Cardiac muscle cell (in vitro differentiated cells and primary cell): ENCODE measurements around the gene DEDD2. TPM values are rescaled to one million over a fixed set of nuclear protein-coding genes. Genes with fewer than 3 reads are reported as not detected.
"Not testable (repeated sequence)": the region's sequence is repeated elsewhere in the genome, so short reads cannot be mapped to it uniquely, and the experiment has no call there.

Source experiments
- DNase-seq, 2 donors: peaks; one replicate each; pipeline versions ENCODE4 v3.0.0 to v3.0.0-alpha.2; 2010 to 2017; ENCODE audit warnings: low read depth in 1 of 2, low spot score in 1 of 2
- H3K27ac ChIP-seq: fragments of 200-600 bp; sonication (generic); 2 replicates; pipeline ENCODE4 v1.5.1; 2016
- H3K27me3 ChIP-seq: fragments of 200-600 bp; sonication (generic); 2 replicates; pipeline ENCODE4 v1.6.0; 2016; ENCODE audit warnings: control low read depth
- H3K36me3 ChIP-seq: fragments of 200-600 bp; sonication (generic); 2 replicates; pipeline ENCODE4 v1.5.1; 2016; ENCODE audit warnings: control low read depth
- H3K4me1 ChIP-seq: fragments of 200-600 bp; sonication (generic); 2 replicates; pipeline ENCODE4 v1.8.1; 2017; ENCODE audit warnings: low read depth, mild to moderate bottlenecking, mixed run types
- H3K4me3 ChIP-seq: fragments of 200-600 bp; sonication (generic); 2 replicates; pipeline ENCODE4 v1.5.1; 2016; ENCODE audit warnings: mild to moderate bottlenecking
- H3K9me3 ChIP-seq: fragments of 200-600 bp; sonication (generic); 2 replicates; pipeline ENCODE4 v1.5.1; 2017; ENCODE audit warnings: low read depth, mild to moderate bottlenecking, control low read depth
- CTCF ChIP-seq: IDR thresholded peaks from 2 replicates; pipeline ENCODE4 v1.5.1; 2012; ENCODE audit warnings: low read depth, mild to moderate bottlenecking, low read length
- polyA plus RNA-seq: library from polyadenylated mRNA; unstranded; fragments of >200 nt; fragmentation: Nextera tagmentation; extraction: Ambion mirVana; gene quantifications from 2 replicates; pipeline ENCODE4 v1.2.1, GENCODE V29; 2016
- total RNA-seq: library from RNA; depleted of rRNA; stranded (reverse); fragments of >200 nt; gene quantifications from 2 replicates; pipeline ENCODE4 v1.2.3, GENCODE V29; 2016

The DEDD2 gene
- total RNA-seq = 69.7 and 71.6 TPM in 2 replicates
- polyA plus RNA-seq = 46.0 and 58.2 TPM in 2 replicates

- peak; percentile 4 for TF ChIP-seq CTCF
- Histone ChIP-seq H3K36me3 (peaks cover 21% of the 10 kb centered on the region), H3K4me1 (peaks cover 2% of the 10 kb centered on the region), H3K4me3 (peak within 1 kb of the TSS; percentile 60), H3K9me3 (no peaks in the 10 kb centered on the region), H3K27me3 (no peaks in the 10 kb centered on the region), H3K27ac (peak within 1 kb of the TSS; percentile 87)
- DNase-seq = peak; percentile 96 to 97
Observed at GRCh38 chr19:42217520-42218437, at the start of gene DEDD2. Gene DEDD2, minus strand, starts transcription at chr19:42217677. Its CDS starts 670 bp downstream, at chr19:42217007.

GRCh38 chr19:42266928-42267603 lies 49.6 kb upstream of the DEDD2 start:
- DNase-seq, H3K4me3 ChIP-seq, H3K36me3 ChIP-seq, H3K27me3 ChIP-seq, H3K4me1 ChIP-seq, H3K27ac ChIP-seq, H3K9me3 ChIP-seq: not testable (repeated sequence)

- H3K27me3 ChIP-seq, H3K4me1 ChIP-seq, H3K36me3 ChIP-seq, H3K27ac ChIP-seq, H3K4me3 ChIP-seq, DNase-seq, H3K9me3 ChIP-seq: not testable (repeated sequence)
Observed at GRCh38 chr19:42266105-42266504, 48.6 kb upstream of the DEDD2 start.

DNA sequence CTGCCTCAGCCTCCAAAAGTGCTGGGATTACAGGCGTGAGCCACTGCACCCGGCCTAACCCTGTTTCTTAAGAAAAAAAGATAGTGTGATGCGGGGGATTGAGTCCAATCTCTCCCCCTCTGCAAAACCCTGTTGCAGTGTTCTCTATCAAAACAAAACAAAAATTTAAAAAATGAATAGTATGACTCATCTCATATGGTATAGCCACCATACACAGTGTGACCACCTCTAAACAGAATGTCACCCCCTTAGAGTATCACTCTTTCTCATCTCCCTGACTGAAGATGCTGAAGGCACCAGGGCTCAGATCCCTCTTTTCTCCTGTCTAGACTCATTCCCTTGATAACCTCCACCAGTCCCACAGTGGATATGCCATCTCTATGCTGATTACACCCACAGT lies 44.3 kb upstream of the DEDD2 start:
- no peak overlapping the region for H3K4me3 ChIP-seq

GRCh38 chr19:42257842-42258241 lies 40.4 kb upstream of the DEDD2 start:
- H3K27ac ChIP-seq, H3K27me3 ChIP-seq, H3K36me3 ChIP-seq, H3K9me3 ChIP-seq, DNase-seq, H3K4me3 ChIP-seq: not testable (repeated sequence)
- peaks cover 14% of the 10 kb centered on the region for H3K4me1 ChIP-seq

More for the DNA sequence above, 44.3 kb upstream of the DEDD2 start:
- H3K27me3 ChIP-seq = no peaks in the 10 kb centered on the region
- no peaks in the 10 kb centered on the region for H3K36me3 ChIP-seq
- H3K27ac ChIP-seq = no peak overlapping the region
- no peaks in the 10 kb centered on the region for H3K9me3 ChIP-seq
- TF ChIP-seq CTCF = no peak
- DNase-seq = no peak
- no peaks in the 10 kb centered on the region for H3K4me1 ChIP-seq

- no peaks in the 10 kb centered on the region for H3K36me3 ChIP-seq
- H3K27ac ChIP-seq = peak overlapping the region; percentile 95
- TF ChIP-seq CTCF = no peak
- H3K4me1 ChIP-seq = peaks cover 27% of the 10 kb centered on the region
- H3K4me3 ChIP-seq = peak overlapping the region; percentile 96
- no peaks in the 10 kb centered on the region for H3K9me3 ChIP-seq
- DNase-seq = peak; percentile 61 to 78
- no peaks in the 10 kb centered on the region for H3K27me3 ChIP-seq
Observed at GRCh38 chr19:42255766-42256745, 38.6 kb upstream of the DEDD2 start.
